Muscle of leg (tissue), 11 donors: ENCODE data around the gene ZNF568. TPM values are rescaled to one million over a fixed set of nuclear protein-coding genes. Genes with fewer than 3 reads are reported as not detected.

Source experiments
- DNase-seq: peaks from one replicate; pipeline ENCODE4 v3.0.0; 2013
- H3K27ac ChIP-seq: one replicate; pipeline ENCODE4 v1.5.1; 2013; ENCODE audit warnings: mild to moderate bottlenecking, low read length, control low read depth
- H3K27me3 ChIP-seq: one replicate; pipeline ENCODE4 v1.6.1; 2013; ENCODE audit warnings: low read length; ENCODE audit not compliant: control insufficient read depth, insufficient read depth
- H3K36me3 ChIP-seq: one replicate; pipeline ENCODE4 v1.6.1; 2013; ENCODE audit warnings: low read length; ENCODE audit not compliant: control insufficient read depth, insufficient read depth
- H3K4me1 ChIP-seq: one replicate; pipeline ENCODE4 v1.6.1; 2013; ENCODE audit warnings: low read length; ENCODE audit not compliant: control insufficient read depth, insufficient read depth
- H3K4me3 ChIP-seq: one replicate; pipeline ENCODE4 v1.5.1; 2013; ENCODE audit warnings: low read length, control low read depth
- H3K9me3 ChIP-seq: replicated peaks from 2 replicates; pipeline ENCODE4 v1.6.1; 2013; ENCODE audit warnings: low read depth, low read length; ENCODE audit not compliant: control insufficient read depth
- WGBS: methylation state at CpG from one replicate; pipeline ENCODE4 v1.1.5; 2013; ENCODE audit warnings: missing lambda C conversion rate; ENCODE audit not compliant: insufficient coverage; 5-methylcytosine and 5-hydroxymethylcytosine counted together
- polyA plus RNA-seq, 8 donors: library from polyadenylated mRNA; unstranded; fragments of 120-200 nt; gene quantifications; one replicate each; pipeline versions ENCODE4 v1.2.1 to v1.2.3, GENCODE V29; 2013; ENCODE audit warnings: inconsistent platforms in 1 of 8, low replicate concordance in 1 of 8; ENCODE audit not compliant: insufficient read length in 8 of 8, insufficient read depth in 1 of 8
- total RNA-seq: library from RNA; stranded (reverse); fragments of 120-200 nt; gene quantifications from one replicate; pipeline ENCODE4 v1.2.4, GENCODE V29; 2013

Gene ZNF568
- total and polyA plus RNA-seq, 9 donors: 21.9 to 37.4 (median 30.7) TPM

GRCh38 chr19:36939153-36939552 lies 23.0 kb downstream of the ZNF568 start:
- H3K36me3 ChIP-seq: peaks cover 12% of the 10 kb centered on the region
- no peak overlapping the region for H3K27ac ChIP-seq
- H3K4me1 ChIP-seq: no peaks in the 10 kb centered on the region
- no peaks in the 10 kb centered on the region for H3K27me3 ChIP-seq
- no peak overlapping the region for H3K4me3 ChIP-seq
- DNase-seq: peak; percentile 9
- H3K9me3 ChIP-seq: no peaks in the 10 kb centered on the region

GRCh38 chr19:36950335-36951119 lies 34.4 kb downstream of the ZNF568 start:
- DNase-seq: no peak
- no CpG with 5 or more reads among the region's 5 CpGs for WGBS
- Histone ChIP-seq H3K27ac (no peak overlapping the region), H3K27me3 (no peaks in the 10 kb centered on the region), H3K4me1 (no peaks in the 10 kb centered on the region), H3K4me3 (no peak overlapping the region), H3K9me3 (peaks cover 26% of the 10 kb centered on the region), H3K36me3 (peaks cover 21% of the 10 kb centered on the region)

- DNase-seq: peak; percentile 20
- 79% methylated on average over 2 of the region's 6 CpGs for WGBS
- H3K4me1 ChIP-seq: peaks cover 9% of the 10 kb centered on the region
- H3K27ac ChIP-seq: peak overlapping the region; percentile 82
- H3K27me3 ChIP-seq: no peaks in the 10 kb centered on the region
- H3K4me3 ChIP-seq: no peak overlapping the region
- H3K9me3 ChIP-seq: peaks cover 18% of the 10 kb centered on the region
- H3K36me3 ChIP-seq: no peaks in the 10 kb centered on the region
Observed at GRCh38 chr19:36962346-36962745, 46.2 kb downstream of the ZNF568 start.

GRCh38 chr19:36963280-36963679 lies 47.1 kb downstream of the ZNF568 start:
- Histone ChIP-seq H3K4me3 (no peak overlapping the region), H3K9me3 (peaks cover 16% of the 10 kb centered on the region), H3K36me3 (no peaks in the 10 kb centered on the region), H3K27ac (peak overlapping the region; percentile 82), H3K27me3 (no peaks in the 10 kb centered on the region), H3K4me1 (peaks cover 9% of the 10 kb centered on the region)
- WGBS: no CpG with 5 or more reads among the region's 2 CpGs
- DNase-seq: peak; percentile 91

GRCh38 chr19:36972571-36972970 lies 56.4 kb downstream of the ZNF568 start:
- Histone ChIP-seq H3K9me3 (no peaks in the 10 kb centered on the region), H3K4me1 (peaks cover 12% of the 10 kb centered on the region), H3K27ac (peak overlapping the region; percentile 94), H3K36me3 (peaks cover 2% of the 10 kb centered on the region), H3K27me3 (no peaks in the 10 kb centered on the region), H3K4me3 (peak overlapping the region; percentile 66)
- peak; percentile 10 for DNase-seq
- 19% methylated on average over 25 of the region's 25 CpGs for WGBS

GRCh38 chr19:36973021-36973843 lies 57.1 kb downstream of the ZNF568 start:
- no peaks in the 10 kb centered on the region for H3K9me3 ChIP-seq
- under 1% methylated on average over 54 of the region's 56 CpGs for WGBS
- peaks cover 8% of the 10 kb centered on the region for H3K36me3 ChIP-seq
- peak; percentile 94 for DNase-seq
- H3K27me3 ChIP-seq: no peaks in the 10 kb centered on the region
- peak overlapping the region; percentile 94 for H3K27ac ChIP-seq
- peak overlapping the region; percentile 66 for H3K4me3 ChIP-seq
- peaks cover 12% of the 10 kb centered on the region for H3K4me1 ChIP-seq

- Histone ChIP-seq H3K9me3 (no peaks in the 10 kb centered on the region), H3K27me3 (no peaks in the 10 kb centered on the region), H3K27ac (peak overlapping the region; percentile 94), H3K4me1 (peaks cover 12% of the 10 kb centered on the region), H3K4me3 (peak overlapping the region; percentile 66), H3K36me3 (peaks cover 13% of the 10 kb centered on the region)
- WGBS: 24% methylated on average over 3 of the region's 6 CpGs
- DNase-seq: no peak
Observed at GRCh38 chr19:36973844-36974195, 57.7 kb downstream of the ZNF568 start.

GRCh38 chr19:36986131-36986530 lies 70.0 kb downstream of the ZNF568 start:
- DNase-seq: no peak

GRCh38 chr19:36986601-36987000 lies 70.5 kb downstream of the ZNF568 start:
- Histone ChIP-seq H3K27ac (peak overlapping the region; percentile 20), H3K4me3 (no peak overlapping the region), H3K27me3 (no peaks in the 10 kb centered on the region), H3K9me3 (peaks cover under 1% of the 10 kb centered on the region), H3K36me3 (peaks cover 11% of the 10 kb centered on the region), H3K4me1 (peaks cover 8% of the 10 kb centered on the region)
- WGBS: 55% methylated on average over 3 of the region's 7 CpGs
- DNase-seq: no peak

More at GRCh38 chr19:36986131-36986530, 70.0 kb downstream of the ZNF568 start:
- peak overlapping the region; percentile 20 for H3K27ac ChIP-seq
- no peaks in the 10 kb centered on the region for H3K9me3 ChIP-seq
- no peak overlapping the region for H3K4me3 ChIP-seq
- H3K4me1 ChIP-seq: peaks cover 8% of the 10 kb centered on the region
- H3K27me3 ChIP-seq: no peaks in the 10 kb centered on the region
- no CpG with 5 or more reads among the region's 2 CpGs for WGBS
- peaks cover 6% of the 10 kb centered on the region for H3K36me3 ChIP-seq

GRCh38 chr19:36987091-36987490 lies 71.0 kb downstream of the ZNF568 start:
- Histone ChIP-seq H3K36me3 (peaks cover 13% of the 10 kb centered on the region), H3K27ac (no peak overlapping the region), H3K27me3 (no peaks in the 10 kb centered on the region), H3K4me1 (peaks cover 8% of the 10 kb centered on the region), H3K9me3 (peaks cover 3% of the 10 kb centered on the region), H3K4me3 (no peak overlapping the region)
- no peak for DNase-seq
- 69% methylated on average over 2 of the region's 3 CpGs for WGBS
